ENCODE data around the gene TXLNB. TPM values are rescaled to one million over a fixed set of nuclear protein-coding genes. Genes with fewer than 3 reads are reported as not detected.
"Not testable (repeated sequence)": the region's sequence is repeated elsewhere in the genome, so short reads cannot be mapped to it uniquely, and the experiment has no call there.

TXLNB gene
- polyA plus RNA-seq, 1 donor from 2014 or later = 1.9 TPM

- Mint-ChIP-seq H3K27ac (no peak overlapping the region), H3K36me3 (peaks cover 13% of the 10 kb centered on the region), H3K9me3 (no peaks in the 10 kb centered on the region), H3K4me3 (no peak overlapping the region), H3K4me1 (peaks cover 6 to 24% (median 14%) of the 10 kb centered on the region in 3 donors), H3K27me3 (no peaks in the 10 kb centered on the region)
These were observed 42.9 kb downstream of the TXLNB start for GRCh38 chr6:139248911-139249310.

DNA sequence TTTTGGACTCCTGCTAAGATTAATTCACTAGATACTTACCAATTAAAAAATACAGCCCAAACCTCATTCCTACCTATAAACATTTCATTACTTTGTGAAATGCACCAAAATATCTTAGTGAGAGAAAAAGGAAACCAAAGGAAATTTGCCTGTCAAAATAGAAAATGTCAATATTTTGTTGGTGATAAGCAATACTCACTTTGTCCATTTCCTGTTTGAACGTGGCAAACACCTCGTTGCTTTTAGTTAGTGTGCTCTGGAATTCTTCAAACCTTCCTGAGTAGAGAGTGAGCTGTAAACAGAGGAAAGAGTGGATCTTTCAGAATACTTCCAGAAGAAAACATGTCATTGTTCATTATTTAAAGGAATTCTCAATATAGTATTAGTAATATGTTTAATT is 44.2 kb downstream of the TXLNB start:
- Mint-ChIP-seq H3K27me3 (no peaks in the 10 kb centered on the region), H3K4me3 (no peak overlapping the region), H3K36me3 (peaks cover 9% of the 10 kb centered on the region), H3K4me1 (peaks cover 6 to 24% (median 14%) of the 10 kb centered on the region in 3 donors), H3K27ac (no peak overlapping the region), H3K9me3 (no peaks in the 10 kb centered on the region)

DNA sequence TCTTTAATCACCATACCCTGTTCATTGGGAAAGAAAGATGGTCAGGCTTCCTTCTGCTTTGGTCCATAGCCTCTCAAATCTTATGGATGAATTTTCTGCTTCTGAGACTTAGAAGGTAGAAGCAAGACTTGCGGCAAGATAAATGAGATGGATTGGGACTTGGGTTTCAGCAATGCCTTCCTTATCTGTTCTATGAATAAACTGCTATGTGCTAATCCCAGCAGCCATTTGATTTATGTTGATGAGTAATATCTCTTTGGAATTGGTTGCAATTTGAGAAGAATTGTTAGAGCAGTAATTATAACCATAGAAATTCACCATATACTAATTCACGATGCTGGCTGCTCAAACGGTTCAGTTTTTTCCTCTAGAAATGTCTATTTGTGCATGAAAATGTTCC is 48.3 kb downstream of the TXLNB start:
- Mint-ChIP-seq H3K27ac (no peak overlapping the region), H3K27me3 (no peaks in the 10 kb centered on the region), H3K4me3 (no peak overlapping the region), H3K9me3 (no peaks in the 10 kb centered on the region), H3K36me3 (peaks cover 12% of the 10 kb centered on the region), H3K4me1 (peaks cover 0 to 5% (median 2%) of the 10 kb centered on the region in 3 donors)

GRCh38 chr6:139242457-139243240 is 49.1 kb downstream of the TXLNB start:
- Mint-ChIP-seq H3K9me3 (no peaks in the 10 kb centered on the region), H3K27me3 (no peaks in the 10 kb centered on the region), H3K36me3 (peaks cover 16% of the 10 kb centered on the region), H3K4me1 (peaks cover 0 to 5% (median 1%) of the 10 kb centered on the region in 3 donors), H3K27ac (no peak overlapping the region), H3K4me3 (no peak overlapping the region)

DNA sequence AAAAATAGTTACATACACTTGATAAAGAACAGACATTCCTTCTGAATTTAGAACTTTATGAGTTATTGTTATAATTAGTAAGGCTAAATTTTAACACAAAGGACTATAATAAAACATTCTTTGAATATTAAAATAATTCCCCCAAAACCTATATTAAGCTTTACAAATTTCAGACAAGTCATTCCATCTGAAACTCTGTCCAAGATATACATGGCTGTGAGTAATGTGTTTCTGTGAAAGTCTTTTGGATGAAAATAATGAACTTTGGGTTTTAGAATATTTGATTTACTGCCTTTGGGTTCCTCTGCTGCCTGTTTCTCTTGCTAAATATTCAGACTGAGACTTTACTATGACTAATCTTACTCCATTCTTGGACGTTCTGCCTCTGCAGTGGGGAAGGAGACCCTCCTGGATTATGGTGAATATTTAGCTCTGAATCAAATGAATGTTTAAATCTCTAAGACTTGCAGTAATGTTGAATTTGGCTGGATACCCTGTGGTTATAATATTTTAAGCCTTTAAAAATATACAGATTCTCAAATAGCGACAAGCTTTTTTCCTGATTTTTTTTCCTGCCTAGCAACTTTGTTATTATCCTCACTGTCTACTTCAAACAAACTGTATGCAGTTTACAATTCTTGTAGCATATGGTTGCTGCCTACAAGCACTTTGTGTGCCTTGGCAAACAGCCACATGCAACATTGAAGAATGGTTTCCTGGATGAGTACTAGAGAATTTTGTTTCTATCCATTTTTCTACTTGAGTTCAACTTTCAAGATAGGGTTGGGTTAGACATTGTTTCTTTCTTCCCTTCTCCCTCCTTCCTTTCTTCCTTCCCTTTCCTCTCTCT is 51.4 kb downstream of the TXLNB start:
- no peaks in the 10 kb centered on the region for H3K27me3 Mint-ChIP-seq
- H3K4me1 Mint-ChIP-seq = peaks cover 0 to 5% (median 2%) of the 10 kb centered on the region in 3 donors
- H3K27ac Mint-ChIP-seq = peak overlapping the region in 1 of 3 donors; percentile 42
- peaks cover 18% of the 10 kb centered on the region for H3K36me3 Mint-ChIP-seq
- H3K4me3 Mint-ChIP-seq = no peak overlapping the region
- H3K9me3 Mint-ChIP-seq = no peaks in the 10 kb centered on the region

- Mint-ChIP-seq H3K36me3 (peaks cover 15% of the 10 kb centered on the region), H3K27ac (no peak overlapping the region)
These were observed 52.7 kb downstream of the TXLNB start for GRCh38 chr6:139239064-139239463.

DNA sequence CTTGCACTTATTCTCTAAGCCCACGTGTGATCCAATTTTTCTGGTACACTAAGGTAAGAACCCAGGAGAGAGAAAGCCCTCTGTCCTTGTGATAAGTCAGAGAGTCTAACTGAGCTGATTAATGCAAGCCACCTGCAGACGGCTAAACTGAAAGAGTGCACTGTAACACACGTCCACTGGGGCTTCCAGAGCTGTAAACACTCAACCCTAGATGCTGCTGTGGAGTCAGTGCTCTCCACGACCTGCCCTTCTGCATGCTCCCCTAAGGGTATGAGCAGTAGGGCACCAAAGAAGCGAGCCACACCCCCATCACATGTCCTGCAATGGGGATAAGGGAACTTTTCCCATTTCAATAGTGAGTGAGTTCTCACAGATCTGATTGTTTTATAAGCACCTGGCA is 55.7 kb downstream of the TXLNB start:
- Mint-ChIP-seq H3K27me3 (no peaks in the 10 kb centered on the region), H3K4me1 (peaks cover 0 to 2% (median 0%) of the 10 kb centered on the region in 3 donors), H3K9me3 (peaks cover 0 to 4% (median 0%) of the 10 kb centered on the region in 3 donors), H3K36me3 (peaks cover 16% of the 10 kb centered on the region), H3K4me3 (no peak overlapping the region), H3K27ac (no peak overlapping the region)

More at GRCh38 chr6:139239064-139239463, 52.7 kb downstream of the TXLNB start:
- Mint-ChIP-seq H3K27me3 (no peaks in the 10 kb centered on the region), H3K9me3 (peaks cover 0 to under 1% (median 0%) of the 10 kb centered on the region in 3 donors), H3K4me3 (no peak overlapping the region), H3K4me1 (peaks cover 0 to 2% (median 0%) of the 10 kb centered on the region in 3 donors)

DNA sequence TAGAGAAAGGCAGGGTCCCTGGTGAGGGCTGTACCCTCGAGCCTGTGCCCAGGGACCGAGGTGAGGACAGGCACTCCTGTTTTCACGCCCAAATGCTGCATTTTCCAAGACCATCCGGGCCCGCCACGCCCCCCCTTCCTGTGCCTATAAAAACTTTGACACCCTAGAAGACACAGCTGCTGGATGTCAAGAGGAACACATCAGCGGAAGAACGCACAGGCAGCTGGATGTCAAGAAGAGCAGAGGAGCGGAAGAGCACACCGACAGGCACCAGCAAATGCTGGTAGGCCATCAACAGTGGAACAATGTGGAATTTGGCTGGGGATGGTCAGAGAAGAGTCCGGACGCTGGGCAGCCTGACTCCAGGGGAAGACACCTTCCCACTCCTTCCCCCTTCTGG is 56.1 kb downstream of the TXLNB start:
- H3K36me3 Mint-ChIP-seq = peaks cover 16% of the 10 kb centered on the region
- H3K27ac Mint-ChIP-seq = no peak overlapping the region
- H3K9me3 Mint-ChIP-seq = peaks cover 0 to 4% (median 0%) of the 10 kb centered on the region in 3 donors
- no peaks in the 10 kb centered on the region for H3K27me3 Mint-ChIP-seq
- H3K4me3 Mint-ChIP-seq = no peak overlapping the region
- H3K4me1 Mint-ChIP-seq = peaks cover 0 to 3% (median 2%) of the 10 kb centered on the region in 3 donors

GRCh38 chr6:139234193-139234592 is 57.6 kb downstream of the TXLNB start:
- not testable (repeated sequence) for H3K9me3 Mint-ChIP-seq, H3K4me3 Mint-ChIP-seq, H3K27me3 Mint-ChIP-seq, H3K27ac Mint-ChIP-seq
- Mint-ChIP-seq H3K4me1 (peaks cover 0 to 10% (median 2%) of the 10 kb centered on the region in 3 donors), H3K36me3 (peaks cover 16% of the 10 kb centered on the region)

GRCh38 chr6:139231206-139231605 is 60.6 kb downstream of the TXLNB start:
- peaks cover 0 to 4% (median 0%) of the 10 kb centered on the region in 3 donors for H3K9me3 Mint-ChIP-seq
- H3K27ac Mint-ChIP-seq = no peak overlapping the region
- no peaks in the 10 kb centered on the region for H3K27me3 Mint-ChIP-seq
- peaks cover 6% of the 10 kb centered on the region for H3K36me3 Mint-ChIP-seq
- H3K4me1 Mint-ChIP-seq = peaks cover 0 to 16% (median 2%) of the 10 kb centered on the region in 3 donors
- H3K4me3 Mint-ChIP-seq = no peak overlapping the region

- H3K36me3 Mint-ChIP-seq = peaks cover 6% of the 10 kb centered on the region
- H3K27ac Mint-ChIP-seq = peak overlapping the region in 1 of 3 donors; percentile 11
- peaks cover 0 to 4% (median 0%) of the 10 kb centered on the region in 3 donors for H3K9me3 Mint-ChIP-seq
- H3K4me3 Mint-ChIP-seq = no peak overlapping the region
- H3K27me3 Mint-ChIP-seq = no peaks in the 10 kb centered on the region
- peaks cover 0 to 16% (median 0%) of the 10 kb centered on the region in 3 donors for H3K4me1 Mint-ChIP-seq
These were observed 61.4 kb downstream of the TXLNB start for GRCh38 chr6:139230391-139230840.

- not testable (repeated sequence) for H3K4me3 Mint-ChIP-seq, H3K27ac Mint-ChIP-seq, H3K36me3 Mint-ChIP-seq, H3K9me3 Mint-ChIP-seq, H3K27me3 Mint-ChIP-seq
- H3K4me1 Mint-ChIP-seq = peaks cover 0 to 16% (median 0%) of the 10 kb centered on the region in 3 donors
These were observed 63.4 kb downstream of the TXLNB start for GRCh38 chr6:139228387-139228786.

- peak overlapping the region in 1 of 4 donors; percentile 12 for H3K4me3 Mint-ChIP-seq
- H3K36me3 Mint-ChIP-seq = peaks cover 2% of the 10 kb centered on the region
- H3K27ac Mint-ChIP-seq = peak overlapping the region in 2 of 3 donors; percentile 5 to 87
- peaks cover 4 to 8% (median 5%) of the 10 kb centered on the region in 3 donors for H3K4me1 Mint-ChIP-seq
- no peaks in the 10 kb centered on the region for H3K9me3 Mint-ChIP-seq
- no peaks in the 10 kb centered on the region for H3K27me3 Mint-ChIP-seq
These were observed 72.1 kb downstream of the TXLNB start for GRCh38 chr6:139219746-139220145.

DNA sequence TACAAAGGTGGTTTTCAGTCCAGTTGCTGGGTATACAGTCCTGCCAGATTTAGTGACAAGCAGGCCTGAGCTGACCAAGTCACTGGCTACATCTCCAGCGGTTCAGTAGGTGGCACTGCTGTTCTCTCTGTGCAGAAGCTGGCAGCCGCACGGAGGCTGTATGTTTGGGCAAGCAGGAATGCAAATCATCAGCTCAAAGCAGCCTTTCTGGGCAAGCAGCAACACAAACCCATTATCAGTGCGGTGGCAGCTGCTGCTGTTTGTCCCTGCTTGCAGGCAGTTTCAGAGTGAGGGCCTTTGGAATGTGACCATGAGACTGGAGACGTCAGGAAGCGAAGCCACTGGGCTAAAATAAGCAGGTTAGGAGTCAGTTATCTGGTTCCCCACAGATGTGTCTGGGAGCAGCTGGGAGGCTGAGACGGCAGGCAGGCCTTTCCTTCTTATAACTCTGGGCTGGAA is 72.5 kb downstream of the TXLNB start:
- peak overlapping the region in 2 of 4 donors; percentile 87 to 88 for H3K4me3 Mint-ChIP-seq
- peaks cover 4 to 8% (median 5%) of the 10 kb centered on the region in 3 donors for H3K4me1 Mint-ChIP-seq
- H3K36me3 Mint-ChIP-seq = peaks cover 2% of the 10 kb centered on the region
- peak overlapping the region in 2 of 3 donors; percentile 62 to 87 for H3K27ac Mint-ChIP-seq
- no peaks in the 10 kb centered on the region for H3K9me3 Mint-ChIP-seq
- H3K27me3 Mint-ChIP-seq = no peaks in the 10 kb centered on the region

DNA sequence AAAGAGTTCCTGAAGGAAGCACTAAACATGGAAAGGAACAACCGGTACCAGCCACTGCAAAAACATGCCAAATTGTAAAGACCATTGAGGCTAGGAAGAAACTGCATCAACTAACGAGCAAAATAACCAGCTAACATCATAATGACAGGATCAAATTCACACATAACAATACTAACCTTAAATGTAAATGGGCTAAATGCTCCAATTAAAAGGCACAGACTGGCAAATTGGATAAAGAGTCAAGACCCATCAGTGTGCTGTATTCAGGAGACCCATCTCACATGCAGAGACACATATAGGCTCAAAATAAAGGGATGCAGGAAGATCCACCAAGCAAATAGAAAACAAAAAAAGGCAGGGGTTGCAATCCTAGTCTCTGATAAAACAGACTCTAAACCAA is 79.3 kb downstream of the TXLNB start:
- H3K4me1 Mint-ChIP-seq, H3K4me3 Mint-ChIP-seq, H3K27me3 Mint-ChIP-seq, H3K27ac Mint-ChIP-seq, H3K36me3 Mint-ChIP-seq: not testable (repeated sequence)
- peaks cover 4 to 13% (median 7%) of the 10 kb centered on the region in 3 donors for H3K9me3 Mint-ChIP-seq
